SK-N-SH (cell line): ENCODE measurements around the gene STEAP3. TPM values are rescaled to one million over a fixed set of nuclear protein-coding genes. Genes with fewer than 3 reads are reported as not detected.
A peak's percentile ranks its signal among the peaks of the same experiment; 100 is the strongest.

Experiments
- CTCF ChIA-PET: fragments of 300-600, 350-600 bp; formaldehyde crosslinking; extraction: SDS; loops from one replicate; lab custom pipeline; 2021; lab: Yijun Ruan, JAX
- POLR2A ChIA-PET: fragments of 350-600 bp; sonication (Branson Sonifier 250); formaldehyde crosslinking; extraction: SDS; loops from one replicate; lab custom pipeline; 2020; ENCODE audit warnings: antibody characterized with exemption, inconsistent platforms; lab: Yijun Ruan, JAX
- DNase-seq: peaks from one replicate; pipeline ENCODE4 v3.0.0; 2012
- H2AFZ ChIP-seq: fragments of 200-600 bp; sonication (generic); 2 replicates; pipeline ENCODE4 v1.8.1; 2016; ENCODE audit warnings: antibody characterized with exemption, mild to moderate bottlenecking, low read depth
- H3F3A ChIP-seq: fragments of 200-600 bp; sonication (generic); replicated peaks from 2 replicates; pipeline ENCODE3; 2016; ENCODE audit warnings: antibody characterized with exemption, mild to moderate bottlenecking; ENCODE audit not compliant: insufficient read depth
- H3K27ac ChIP-seq, 2 experiments: fragments of 200-500 bp in 1 of 2; fragments of 200-600 bp in 1 of 2; sonication (Bioruptor generic) in 1 of 2; sonication (generic), shearing (Covaris generic) in 1 of 2; 2 replicates each; pipeline versions ENCODE4 v1.5.1 to v1.6.1; 2014 to 2016; ENCODE audit warnings: low read depth in 2 of 2, inconsistent platforms in 1 of 2, low read length in 1 of 2, mild to moderate bottlenecking in 1 of 2, mixed read lengths in 1 of 2
- H3K27me3 ChIP-seq: fragments of 200-600 bp; sonication (generic), shearing (Covaris generic); 2 replicates; pipeline ENCODE4 v1.6.1; 2016; ENCODE audit warnings: mixed run types; ENCODE audit not compliant: insufficient read depth
- H3K36me3 ChIP-seq, 2 experiments: fragments of 200-500 bp in 1 of 2; fragments of 200-600 bp in 1 of 2; sonication (Bioruptor generic) in 1 of 2; sonication (generic) in 1 of 2; replicated peaks in 1 of 2; 2 replicates each; pipeline versions ENCODE3 to v1.5.1; 2014 to 2016; ENCODE audit warnings: low read length in 1 of 2, mild to moderate bottlenecking in 1 of 2; ENCODE audit not compliant: insufficient read depth in 2 of 2, control insufficient read depth in 1 of 2
- H3K4me1 ChIP-seq, 2 experiments: fragments of 200-500 bp in 1 of 2; fragments of 200-600 bp in 1 of 2; sonication (Bioruptor generic) in 1 of 2; sonication (generic), shearing (Covaris generic) in 1 of 2; 2 replicates each; pipeline versions ENCODE4 v1.5.1 to v1.6.1; 2014 to 2016; ENCODE audit warnings: low read depth in 1 of 2, low read length in 1 of 2, mixed run types in 1 of 2; ENCODE audit not compliant: insufficient read depth in 2 of 2, control insufficient read depth in 1 of 2
- H3K4me2 ChIP-seq: fragments of 200-600 bp; sonication (generic), shearing (Covaris generic); 2 replicates; pipeline ENCODE4 v1.6.1; 2017; ENCODE audit warnings: mixed run types
- H3K4me3 ChIP-seq, 2 experiments: fragments of 200-500 bp in 1 of 2; fragments of 200-600 bp in 1 of 2; sonication (Bioruptor generic) in 1 of 2; sonication (generic), shearing (Covaris generic) in 1 of 2; 2 replicates each; pipeline versions ENCODE4 v1.5.1 to v1.8.1; 2014 to 2016; ENCODE audit warnings: low read depth in 2 of 2, inconsistent platforms in 1 of 2, low read length in 1 of 2, mild to moderate bottlenecking in 1 of 2, mixed read lengths in 1 of 2, moderate library complexity in 1 of 2
- H3K79me2 ChIP-seq: fragments of 200-600 bp; sonication (generic); 2 replicates; pipeline ENCODE4 v1.8.1; 2017; ENCODE audit warnings: mild to moderate bottlenecking; ENCODE audit not compliant: insufficient read depth
- H3K9ac ChIP-seq: fragments of 200-600 bp; sonication (generic); 2 replicates; pipeline ENCODE4 v1.6.1; 2017; ENCODE audit warnings: mixed run types
- H3K9me2 ChIP-seq: fragments of 200-600 bp; sonication (generic); 2 replicates; pipeline ENCODE4 v1.6.1; 2017; ENCODE audit warnings: mixed run types
- H3K9me3 ChIP-seq: fragments of 200-600 bp; sonication (generic); 2 replicates; pipeline ENCODE4 v1.6.1; 2017; ENCODE audit warnings: mixed run types, mild to moderate bottlenecking, moderate library complexity
- H4K20me1 ChIP-seq: fragments of 200-600 bp; sonication (generic); 2 replicates; pipeline ENCODE4 v1.6.1; 2017; ENCODE audit warnings: mild to moderate bottlenecking, mixed run types; ENCODE audit not compliant: insufficient read depth
- ELF1 ChIP-seq: IDR thresholded peaks from 2 replicates; pipeline ENCODE4 v1.4.0; 2012
- EP300 ChIP-seq, 2 experiments: IDR thresholded peaks; 2 replicates each; pipeline versions ENCODE4 v1.4.0 to v1.6.1; 2012; ENCODE audit warnings: borderline replicate concordance in 1 of 2, low read depth in 1 of 2, low read length in 1 of 2
- FOSL2 ChIP-seq: IDR thresholded peaks from 2 replicates; pipeline ENCODE4 v1.4.0; 2012; ENCODE audit warnings: low read depth, mild to moderate bottlenecking, moderate library complexity, borderline replicate concordance
- FOXJ3 ChIP-seq: sonication (generic); formaldehyde crosslinking; IDR thresholded peaks from 2 replicates; pipeline ENCODE4 v1.5.1; 2020; ENCODE audit warnings: mild to moderate bottlenecking, missing genetic modification reagents
- GABPA ChIP-seq: IDR thresholded peaks from 2 replicates; pipeline ENCODE4 v1.4.0; 2012; ENCODE audit warnings: low read depth, mild to moderate bottlenecking
- JUND ChIP-seq: IDR thresholded peaks from 2 replicates; pipeline ENCODE4 v1.4.0; 2012
- MAX ChIP-seq: IDR thresholded peaks from 2 replicates; pipeline ENCODE4 v1.4.0; 2012; ENCODE audit warnings: low read depth
- MEF2A ChIP-seq: IDR thresholded peaks from 2 replicates; pipeline ENCODE4 v1.4.0; 2012; ENCODE audit warnings: low read depth, borderline replicate concordance
- NFIC ChIP-seq: IDR thresholded peaks from 2 replicates; pipeline ENCODE4 v1.4.0; 2012; ENCODE audit warnings: borderline replicate concordance
- NRF1 ChIP-seq: IDR thresholded peaks from 2 replicates; pipeline ENCODE4 v1.6.1; 2012; ENCODE audit warnings: low read depth, mild to moderate bottlenecking, low read length
- PBX3 ChIP-seq: IDR thresholded peaks from 2 replicates; pipeline ENCODE4; 2012
- POLR2AphosphoS5 ChIP-seq: IDR thresholded peaks from 2 replicates; pipeline ENCODE4 v1.6.1; 2012; ENCODE audit warnings: low read depth, low read length
- RAD21 ChIP-seq: IDR thresholded peaks from 2 replicates; pipeline ENCODE4 v1.6.1; 2012; ENCODE audit warnings: mild to moderate bottlenecking, low read length
- RCOR1 ChIP-seq: fragments of 150-350 bp; IDR thresholded peaks from 2 replicates; pipeline ENCODE4 v1.6.1; 2017; ENCODE audit warnings: antibody characterized with exemption, low read length
- REST ChIP-seq: IDR thresholded peaks from 2 replicates; pipeline ENCODE4 v1.6.1; 2012; ENCODE audit warnings: mild to moderate bottlenecking, low read depth, low read length, moderate library complexity
- RFX5 ChIP-seq: IDR thresholded peaks from 2 replicates; pipeline ENCODE4 v1.6.1; 2012; ENCODE audit warnings: mild to moderate bottlenecking, improper control_type of control experiment, low read length
- RXRA ChIP-seq: IDR thresholded peaks from 2 replicates; pipeline ENCODE4 v1.4.0; 2012; ENCODE audit warnings: low read depth, mild to moderate bottlenecking, borderline replicate concordance
- SMC3 ChIP-seq: IDR thresholded peaks from 2 replicates; pipeline ENCODE4 v1.6.1; 2012; ENCODE audit warnings: low read depth, low read length, improper control_type of control experiment
- TAF1 ChIP-seq: IDR thresholded peaks from 2 replicates; pipeline ENCODE4 v1.6.1; 2012; ENCODE audit warnings: low read depth, mild to moderate bottlenecking, low read length, moderate library complexity, borderline replicate concordance
- TCF12 ChIP-seq: IDR thresholded peaks from 2 replicates; pipeline ENCODE4 v1.4.0; 2012
- TEAD4 ChIP-seq: IDR thresholded peaks from 2 replicates; pipeline ENCODE4 v1.4.0; 2012; ENCODE audit warnings: mild to moderate bottlenecking, borderline replicate concordance; ENCODE audit not compliant: insufficient read depth
- YY1 ChIP-seq: IDR thresholded peaks from 2 replicates; pipeline ENCODE4 v1.4.0; 2012; ENCODE audit warnings: low read depth, mild to moderate bottlenecking
- WGBS: methylation state at CpG from one replicate; pipeline ENCODE4 v1.1.6; 2017; ENCODE audit warnings: low lambda C conversion rate; 5-methylcytosine and 5-hydroxymethylcytosine counted together
- polyA plus RNA-seq, 3 experiments: library from polyadenylated mRNA; depleted of rRNA; stranded (reverse); fragments of >200 nt; gene quantifications; 2 replicates each; pipeline ENCODE4 v1.2.3, GENCODE V29; 2012
- TF ChIP-seq, protein P1 (sequence below): IDR thresholded peaks from 2 replicates; pipeline ENCODE4 v1.4.0; 2012; ENCODE audit warnings: low read depth, borderline replicate concordance
- TF ChIP-seq, protein P2 (sequence below): IDR thresholded peaks from 2 replicates; pipeline ENCODE4 v1.4.0; 2012; ENCODE audit warnings: low read depth, borderline replicate concordance

Gene STEAP3
- polyA plus RNA-seq, 1 of the 3 experiments (the other 2 are of a cell fraction), result 30.6 TPM

- Histone ChIP-seq H3K4me3 (no peak overlapping the region), H3K9ac (peak overlapping the region; percentile 54), H3F3A (no peaks in the 10 kb centered on the region), H2AFZ (0 out of 2 replicates have a peak overlapping the region, but pooled peaks have one; percentile 33), H3K27ac (peak overlapping the region; percentile 46 to 80), H3K79me2 (no peaks in the 10 kb centered on the region), H3K27me3 (no peaks in the 10 kb centered on the region), H3K9me3 (no peaks in the 10 kb centered on the region), H3K36me3 (no peaks in the 10 kb centered on the region), H3K4me2 (peak overlapping the region; percentile 68; the same call in 1 of the 2 replicates), H3K9me2 (no peaks in the 10 kb centered on the region), H4K20me1 (no peaks in the 10 kb centered on the region), H3K4me1 (peaks cover 10 to 15% of the 10 kb centered on the region in 2 experiments; a peak in 3 of 4 replicates)
- DNase-seq, result peak; percentile 65
- ChIA-PET CTCF (interaction anchor here (1.0 to 1.4 kb wide), 6 partner anchors 8 to 25 kb away, joined by 3 to 5 read pairs (median 4); no protein-coding TSS in a partner anchor), POLR2A (interaction anchor here (0.6 to 0.9 kb wide), 2 partner anchors 16 to 58 kb away, joined by 3 read pairs; no protein-coding TSS in a partner anchor)
- WGBS, result 68% methylated on average over 13 of the region's 15 CpGs
- TF ChIP-seq REST (no peak), PBX3 (peak; percentile 30; the same call in 1 of the 2 replicates), TAF1 (no peak; the same call in 1 of the 2 replicates), RCOR1 (no peak), MEF2A (peak; percentile 97), NFIC (no peak), FOXJ3 (CRISPR knock-in tag) (no peak), EP300 (IDR thresholded peaks at IDR 0.05; ENCODE audit: borderline replicate concordance in 1 of 2, low read depth in 1 of 2, low read length in 1 of 2) (peak; percentile 35 to 38; a peak in 2 of 4 replicates), FOSL2 (no peak), NRF1 (no peak), SMC3 (no peak), TEAD4 (no peak), RFX5 (no peak), POLR2AphosphoS5 (no peak), RXRA (no peak), TCF12 (peak; percentile 66), MAX (peak; percentile 42), JUND (no peak), GABPA (no peak), ELF1 (no peak), RAD21 (no peak), YY1 (no peak)
- TF ChIP-seq, protein P1, sequence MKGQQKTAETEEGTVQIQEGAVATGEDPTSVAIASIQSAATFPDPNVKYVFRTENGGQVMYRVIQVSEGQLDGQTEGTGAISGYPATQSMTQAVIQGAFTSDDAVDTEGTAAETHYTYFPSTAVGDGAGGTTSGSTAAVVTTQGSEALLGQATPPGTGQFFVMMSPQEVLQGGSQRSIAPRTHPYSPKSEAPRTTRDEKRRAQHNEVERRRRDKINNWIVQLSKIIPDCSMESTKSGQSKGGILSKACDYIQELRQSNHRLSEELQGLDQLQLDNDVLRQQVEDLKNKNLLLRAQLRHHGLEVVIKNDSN, result no peak; the same call in 1 of the 2 replicates
- TF ChIP-seq, protein P2, sequence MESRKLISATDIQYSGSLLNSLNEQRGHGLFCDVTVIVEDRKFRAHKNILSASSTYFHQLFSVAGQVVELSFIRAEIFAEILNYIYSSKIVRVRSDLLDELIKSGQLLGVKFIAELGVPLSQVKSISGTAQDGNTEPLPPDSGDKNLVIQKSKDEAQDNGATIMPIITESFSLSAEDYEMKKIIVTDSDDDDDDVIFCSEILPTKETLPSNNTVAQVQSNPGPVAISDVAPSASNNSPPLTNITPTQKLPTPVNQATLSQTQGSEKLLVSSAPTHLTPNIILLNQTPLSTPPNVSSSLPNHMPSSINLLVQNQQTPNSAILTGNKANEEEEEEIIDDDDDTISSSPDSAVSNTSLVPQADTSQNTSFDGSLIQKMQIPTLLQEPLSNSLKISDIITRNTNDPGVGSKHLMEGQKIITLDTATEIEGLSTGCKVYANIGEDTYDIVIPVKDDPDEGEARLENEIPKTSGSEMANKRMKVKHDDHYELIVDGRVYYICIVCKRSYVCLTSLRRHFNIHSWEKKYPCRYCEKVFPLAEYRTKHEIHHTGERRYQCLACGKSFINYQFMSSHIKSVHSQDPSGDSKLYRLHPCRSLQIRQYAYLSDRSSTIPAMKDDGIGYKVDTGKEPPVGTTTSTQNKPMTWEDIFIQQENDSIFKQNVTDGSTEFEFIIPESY, result no peak
These were observed 16.9 kb downstream of the STEAP3 start for GRCh38 chr2:119240311-119241204.
